ENCODE results near the gene ADAMTS16.

The ADAMTS16 gene

DNA sequence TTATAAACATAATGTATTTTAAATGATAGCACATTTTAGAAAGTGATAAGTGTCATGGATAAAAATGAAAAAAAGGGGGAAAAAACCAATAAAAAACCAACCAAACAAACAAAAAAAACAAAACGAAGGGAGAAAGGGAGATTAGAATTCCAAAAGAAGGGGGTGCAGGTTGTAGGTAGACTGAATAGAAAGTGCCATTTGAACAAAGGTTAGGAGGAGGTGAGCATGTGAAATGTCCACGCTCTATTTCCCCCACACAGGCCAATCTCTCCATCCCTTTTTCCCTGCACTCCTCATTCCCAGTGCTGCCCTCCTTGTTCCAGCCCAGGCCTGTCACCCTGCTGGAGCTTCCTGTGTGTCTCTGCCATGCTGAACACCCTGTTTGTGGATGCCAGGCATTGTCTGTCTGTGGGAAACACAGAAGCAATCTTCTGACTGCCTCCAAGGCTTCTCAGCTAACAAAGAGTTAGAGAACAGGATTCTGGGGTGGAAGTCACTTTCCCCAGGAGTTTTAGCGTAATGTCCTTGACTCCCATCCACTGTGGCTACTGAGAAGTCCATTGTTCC, 138.8 kb downstream of the ADAMTS16 start:
- DNase-seq (ENCODE audit: low read depth in 2 of 2) = no peak

DNA sequence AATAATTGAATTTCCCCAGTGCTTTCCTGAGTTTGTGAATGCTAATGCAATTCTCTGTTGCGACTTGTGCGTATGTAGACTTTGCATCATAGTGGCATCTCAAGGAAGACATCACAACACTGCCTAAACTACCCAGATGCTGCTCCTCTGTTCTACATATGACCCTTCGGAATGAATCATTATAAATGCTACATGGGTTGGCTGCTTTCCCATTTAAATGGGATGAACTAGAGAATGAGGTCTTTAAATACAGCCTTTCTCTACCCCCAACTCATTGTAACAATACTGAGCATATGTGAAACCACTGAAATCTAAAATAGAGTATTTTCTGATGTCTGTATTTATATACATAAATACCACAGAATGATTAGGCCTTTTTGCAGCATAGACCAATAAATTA, 145.8 kb downstream of the ADAMTS16 start:
- DNase-seq (ENCODE audit: low read depth in 2 of 2) = no peak

DNA sequence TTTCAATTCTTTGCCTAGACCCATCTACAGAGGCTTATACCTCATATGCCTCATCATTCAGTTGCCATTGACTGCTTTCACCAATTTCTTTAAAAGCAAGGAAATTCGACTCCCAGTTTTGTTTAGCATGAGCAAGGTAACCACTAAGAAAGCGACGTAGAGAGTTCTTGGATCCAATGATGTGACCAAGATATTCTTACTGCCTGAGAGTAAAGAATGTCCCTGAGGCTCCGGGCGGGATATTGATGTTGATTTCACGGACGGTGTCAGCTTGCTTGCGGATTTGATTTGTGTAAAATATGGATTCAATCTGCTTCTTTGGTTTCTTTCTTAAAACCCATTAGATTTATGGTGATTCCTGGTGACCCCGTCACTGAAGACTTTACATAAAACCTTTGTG, 147.3 kb downstream of the ADAMTS16 start:
- DNase-seq (ENCODE audit: low read depth in 2 of 2) = no peak

DNA sequence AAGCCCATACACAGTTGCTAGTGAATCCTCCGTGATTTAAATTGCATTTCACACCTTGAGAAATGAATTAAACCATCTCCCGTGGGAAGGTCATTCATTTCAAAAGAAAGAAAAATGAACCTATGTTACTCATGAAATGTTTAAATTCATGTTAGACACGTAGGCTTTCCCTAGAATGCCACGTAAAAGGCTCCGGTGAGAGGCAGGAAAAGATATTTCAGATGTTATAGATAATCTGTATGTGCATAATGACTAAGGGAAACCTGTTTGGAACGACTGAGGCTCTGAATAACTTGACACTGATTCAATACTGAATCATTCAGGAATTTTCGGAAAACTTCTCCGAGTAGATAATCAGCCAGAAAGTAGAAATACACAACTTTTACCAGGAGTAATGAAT, 148.1 kb downstream of the ADAMTS16 start:
- DNase-seq (ENCODE audit: low read depth in 2 of 2) = peak in 1 of 2 experiments; percentile 21

DNA sequence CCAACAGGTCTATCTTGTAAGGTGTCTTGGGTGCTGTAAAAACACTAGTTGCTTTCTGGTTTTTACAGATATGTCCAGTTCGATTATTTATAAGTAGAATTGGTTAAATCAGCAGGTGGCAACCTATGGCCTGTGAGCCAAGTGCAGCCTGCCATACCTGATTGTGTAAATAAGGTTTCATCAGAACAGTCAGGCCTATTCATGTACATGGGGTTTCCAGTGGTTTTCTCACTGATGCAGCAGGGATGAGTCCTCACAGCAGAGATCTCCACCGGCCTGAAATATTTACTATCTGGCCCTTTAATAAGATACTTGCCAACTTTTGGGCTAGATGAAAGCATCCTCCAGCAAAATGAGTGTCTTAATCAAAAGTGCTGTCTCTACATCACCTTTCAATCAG, 149.4 kb downstream of the ADAMTS16 start:
- no peak for DNase-seq (ENCODE audit: low read depth in 2 of 2)

DNA sequence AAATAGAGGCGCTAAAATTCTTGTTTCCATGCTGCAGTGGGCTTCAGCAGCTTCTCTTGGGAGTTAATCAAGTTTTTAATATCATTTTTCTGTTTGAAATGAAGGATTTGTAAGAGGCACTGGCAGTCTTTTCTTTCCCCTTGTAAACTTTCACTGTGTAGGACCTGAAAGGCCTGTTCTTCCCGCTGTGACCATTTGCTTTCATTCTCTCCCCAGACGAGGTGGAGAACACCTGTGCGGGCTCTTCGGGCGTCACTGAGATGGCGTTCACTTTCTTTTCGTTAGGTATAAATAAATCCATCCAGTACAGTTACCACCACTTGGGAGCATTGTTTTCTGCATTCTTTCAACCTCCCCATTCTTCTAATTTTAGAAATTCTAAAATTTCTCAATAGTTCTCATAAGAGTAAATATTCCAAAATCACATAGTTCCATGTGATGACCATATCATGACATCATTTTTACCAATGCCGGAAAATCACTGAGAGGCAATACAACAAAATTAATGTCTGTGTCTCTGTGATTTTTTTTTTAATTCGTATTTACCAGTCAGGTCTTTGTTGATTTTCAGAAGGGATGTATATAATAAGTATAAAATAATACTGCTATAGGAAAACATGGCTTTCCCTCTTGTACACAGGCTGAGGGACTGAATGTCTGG, 150.7 kb downstream of the ADAMTS16 start:
- no peak for DNase-seq (ENCODE audit: low read depth in 2 of 2)

DNA sequence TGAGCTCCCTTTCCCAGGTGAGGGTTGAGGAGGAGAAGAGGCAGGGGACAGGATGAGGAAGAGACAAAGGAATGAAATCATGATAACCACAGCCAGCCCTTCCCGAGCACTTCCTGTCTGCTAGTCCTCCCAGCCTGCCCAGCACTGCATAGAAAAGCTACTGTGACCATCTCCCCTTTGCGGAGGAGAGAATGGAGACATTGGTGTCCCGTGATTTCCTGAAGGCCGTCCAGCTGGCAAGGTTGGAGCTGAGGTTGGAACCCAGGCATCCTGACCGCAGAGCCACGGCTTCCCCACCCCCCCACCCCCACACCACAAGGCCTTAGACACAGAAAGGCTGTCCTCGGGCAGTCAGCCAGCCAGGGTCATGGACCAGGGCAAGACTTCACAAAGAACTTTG, 151.2 kb downstream of the ADAMTS16 start:
- no peak for DNase-seq (ENCODE audit: low read depth in 2 of 2)

DNA sequence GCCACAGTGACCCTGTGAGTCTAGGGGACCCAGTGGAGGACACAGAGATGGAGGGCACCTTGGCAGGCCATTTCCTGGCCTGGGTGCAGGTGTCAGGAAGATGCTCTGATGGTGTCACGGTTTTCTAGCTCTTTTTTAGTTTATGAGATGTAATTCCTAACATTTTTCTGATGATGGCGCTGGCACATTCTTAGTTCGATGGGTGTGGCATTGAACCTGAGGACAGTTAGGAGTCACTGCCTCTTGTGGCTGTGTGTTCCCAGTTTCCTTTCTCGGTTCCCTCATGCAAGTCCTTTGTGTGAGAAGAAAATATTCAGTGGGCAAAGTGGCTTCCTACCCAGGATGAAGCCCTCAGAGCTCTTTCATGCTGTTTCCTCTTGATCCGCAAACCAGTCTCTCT, 152.9 kb downstream of the ADAMTS16 start:
- no peak for DNase-seq (ENCODE audit: low read depth in 2 of 2)

DNA sequence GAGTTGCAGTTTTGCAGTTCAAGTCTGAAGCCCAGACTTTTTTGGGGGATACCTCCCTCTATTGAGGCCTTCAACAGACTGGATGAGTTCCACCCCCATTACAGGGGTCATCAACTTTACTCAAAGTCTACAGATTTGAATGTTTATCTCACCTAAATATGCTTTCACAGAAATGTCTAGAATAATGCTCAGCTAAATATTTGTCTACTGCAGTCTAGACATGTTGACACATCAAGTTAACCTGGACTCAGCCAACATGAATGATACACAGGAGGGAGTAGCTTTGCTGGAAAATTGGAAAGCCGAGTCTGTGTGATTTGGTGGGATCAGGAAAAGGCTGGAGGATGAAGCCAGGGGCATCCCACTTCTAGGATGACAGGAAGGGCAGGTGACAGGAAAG, 154.3 kb downstream of the ADAMTS16 start:
- DNase-seq (ENCODE audit: low read depth in 2 of 2) = no peak

DNA sequence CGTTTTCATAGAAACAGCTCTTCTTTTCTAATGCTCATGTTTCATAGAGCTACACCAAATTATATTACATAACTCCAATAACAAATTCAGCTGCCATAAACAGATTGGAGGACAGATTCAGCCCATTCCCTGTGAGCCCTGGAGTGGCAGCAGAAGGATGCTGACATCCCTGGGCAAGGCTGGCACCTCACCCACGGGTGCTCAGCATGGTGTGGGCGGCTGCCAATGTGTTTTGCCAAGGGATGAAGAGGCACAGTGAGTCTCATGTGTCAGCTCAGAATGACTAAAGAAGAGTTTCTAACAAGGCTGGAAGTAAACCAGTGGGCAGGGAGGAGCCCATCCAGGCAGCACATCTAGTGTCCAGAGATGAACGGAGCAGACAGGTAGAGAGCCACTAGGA, 155.2 kb downstream of the ADAMTS16 start:
- DNase-seq (ENCODE audit: low read depth in 2 of 2) = no peak

DNA sequence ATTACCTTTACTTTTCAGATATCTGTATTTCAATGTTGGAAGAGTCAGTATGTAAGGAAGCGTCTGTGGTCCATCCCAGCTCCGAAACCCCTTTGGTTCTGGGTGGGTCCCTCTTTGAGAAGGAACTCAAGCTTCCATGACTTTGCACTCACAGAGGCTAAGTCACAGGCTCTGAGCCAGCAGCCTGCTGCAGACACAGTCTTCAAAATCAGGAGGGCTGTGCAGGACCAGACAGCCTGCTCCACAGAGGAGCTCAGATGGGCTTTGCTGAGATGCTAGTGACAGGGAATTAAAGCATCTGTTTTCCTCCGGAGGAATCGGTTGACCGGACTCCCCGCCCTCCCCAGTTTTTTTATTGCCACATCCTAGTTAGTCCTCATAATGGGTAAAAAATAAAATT, 155.9 kb downstream of the ADAMTS16 start:
- DNase-seq (ENCODE audit: low read depth in 2 of 2) = no peak

DNA sequence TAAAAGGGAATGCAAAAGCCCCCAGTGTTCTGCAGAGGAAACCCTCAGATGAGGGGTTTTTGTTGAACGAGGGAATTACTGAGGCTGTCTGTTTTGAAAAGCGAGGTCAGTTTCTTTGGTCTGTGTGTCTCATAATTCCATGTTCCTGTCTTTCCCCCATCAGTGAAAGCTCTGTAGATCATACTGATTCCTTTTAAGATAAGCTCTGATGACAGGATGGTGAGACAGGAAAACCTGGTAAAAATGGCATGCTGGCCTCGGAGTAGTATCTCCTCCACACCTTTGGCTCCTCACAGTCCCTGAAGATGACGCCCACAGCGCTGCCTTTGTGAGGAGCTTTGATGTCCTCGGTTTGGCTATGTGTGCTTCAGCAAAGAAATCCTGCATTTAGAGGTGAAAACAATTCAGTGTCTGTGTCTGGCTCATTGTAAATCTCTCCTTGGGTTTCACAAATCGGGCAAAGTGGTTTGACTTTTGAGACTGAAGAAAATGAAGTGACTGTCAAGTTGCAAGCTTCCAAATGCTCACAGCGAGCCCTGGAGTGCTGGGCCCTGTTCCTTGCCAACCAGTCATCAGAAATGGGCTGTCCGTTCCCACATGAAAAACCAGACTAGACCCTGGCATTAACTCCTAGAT, 157.4 kb downstream of the ADAMTS16 start:
- no peak for DNase-seq (ENCODE audit: low read depth in 2 of 2)

DNA sequence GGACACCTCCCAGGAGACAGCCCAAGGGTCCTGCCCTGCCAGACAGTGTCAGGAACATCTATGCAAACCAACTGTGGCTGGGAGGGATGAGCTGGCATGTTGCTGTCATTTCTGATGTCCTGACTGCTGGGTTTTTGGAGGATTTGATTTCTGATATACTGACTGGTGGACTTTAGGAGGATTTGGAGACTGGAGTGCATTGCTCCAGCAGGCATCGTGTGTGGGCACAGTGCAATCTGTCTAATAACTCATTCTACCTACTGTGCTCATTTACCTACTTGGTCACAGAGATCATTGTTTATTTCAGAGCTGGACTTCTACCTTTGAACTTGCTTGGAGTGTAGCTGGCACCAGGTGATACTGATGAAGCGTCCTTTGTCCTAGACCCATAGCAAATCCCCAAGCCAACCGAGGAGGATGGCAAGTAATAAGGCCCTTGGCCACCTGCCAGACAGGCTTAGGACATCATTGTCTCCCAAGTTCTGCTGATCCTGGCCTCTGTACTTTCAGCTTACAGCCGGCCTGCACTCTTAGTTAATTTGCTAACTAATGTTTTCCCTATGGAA, 158.0 kb downstream of the ADAMTS16 start:
- DNase-seq (ENCODE audit: low read depth in 2 of 2) = no peak

DNA sequence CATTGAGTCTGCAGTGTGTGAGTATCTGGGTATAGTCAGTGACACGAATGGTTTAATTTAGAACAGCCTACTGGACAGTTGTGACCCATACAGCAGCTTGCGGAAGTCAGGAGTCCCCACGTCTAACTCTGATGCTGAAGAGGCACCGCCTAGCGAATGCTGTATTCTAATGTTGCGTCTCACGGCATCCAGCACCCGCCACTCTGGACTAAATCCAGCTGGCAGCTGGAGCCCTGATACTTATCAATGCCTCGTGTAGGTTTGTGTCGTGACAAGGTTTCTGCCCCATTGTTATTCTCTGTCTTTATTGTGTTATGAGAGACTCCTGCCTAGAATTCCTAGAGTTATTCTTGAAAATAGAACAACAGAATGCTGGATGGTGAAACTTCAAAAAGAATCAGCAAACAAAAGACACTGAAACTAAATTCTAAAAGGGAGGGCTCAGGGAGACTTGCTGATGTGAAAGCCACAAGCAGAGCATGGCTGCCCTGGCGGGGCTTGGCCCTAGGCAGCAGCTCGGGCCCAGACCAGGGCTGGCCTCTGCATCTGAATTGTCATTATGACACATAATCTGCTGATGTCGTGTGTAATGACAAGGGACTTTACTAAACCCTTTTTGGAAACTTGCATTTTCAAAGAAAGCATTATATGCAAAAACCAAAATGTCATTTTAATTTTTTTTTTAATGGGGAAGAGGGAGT, 158.9 kb downstream of the ADAMTS16 start:
- DNase-seq (ENCODE audit: low read depth in 2 of 2) = no peak

DNA sequence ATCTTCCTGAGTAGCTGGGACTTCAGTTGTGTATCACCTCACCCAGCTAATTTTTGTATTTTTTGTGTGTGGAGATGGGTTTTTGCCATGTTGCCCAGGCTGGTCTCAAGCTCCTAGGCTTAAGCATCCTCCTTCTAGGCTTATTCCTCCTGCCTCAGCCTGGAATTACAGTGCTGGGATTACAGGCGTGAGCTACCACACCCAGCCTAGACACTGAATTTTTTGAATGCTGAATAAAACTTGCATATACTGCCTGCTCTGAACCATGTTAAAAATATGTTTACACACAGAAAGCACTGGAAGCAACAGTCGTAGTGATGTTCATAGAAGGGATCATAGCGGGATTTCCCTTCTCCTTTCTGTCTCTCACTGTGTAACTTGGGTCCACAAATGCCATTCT, 161.0 kb downstream of the ADAMTS16 start:
- DNase-seq (ENCODE audit: low read depth in 2 of 2) = no peak

DNA sequence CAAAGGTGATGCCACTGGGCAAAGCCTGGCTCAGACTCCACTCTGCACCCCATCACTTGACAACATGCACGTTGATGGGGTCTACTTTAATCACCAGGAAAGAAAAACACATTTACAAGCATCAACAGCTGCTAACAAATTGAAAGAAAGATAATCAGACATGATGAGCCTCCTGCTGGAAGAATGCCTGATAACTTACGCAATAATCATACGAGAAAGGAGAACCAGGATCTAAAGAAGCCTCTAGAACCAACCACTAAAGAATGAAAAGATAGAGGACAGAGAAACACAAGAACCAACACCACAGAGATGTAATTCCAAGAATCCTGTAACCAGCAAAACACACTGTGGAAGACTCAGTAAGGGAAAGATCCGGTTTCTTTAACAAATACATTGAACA, 162.1 kb downstream of the ADAMTS16 start:
- DNase-seq (ENCODE audit: low read depth in 2 of 2) = no peak

DNA sequence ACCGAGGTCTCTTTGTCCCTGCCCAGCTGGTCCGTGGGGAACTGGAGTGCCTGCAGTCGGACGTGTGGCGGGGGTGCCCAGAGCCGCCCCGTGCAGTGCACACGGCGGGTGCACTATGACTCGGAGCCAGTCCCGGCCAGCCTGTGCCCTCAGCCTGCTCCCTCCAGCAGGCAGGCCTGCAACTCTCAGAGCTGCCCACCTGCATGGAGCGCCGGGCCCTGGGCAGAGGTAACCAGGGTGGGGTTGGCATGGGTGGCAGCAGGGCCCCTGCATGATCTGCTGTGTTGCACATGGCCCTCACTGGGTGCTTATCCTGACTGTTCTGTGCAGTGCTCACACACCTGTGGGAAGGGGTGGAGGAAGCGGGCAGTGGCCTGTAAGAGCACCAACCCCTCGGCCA, 163.1 kb downstream of the ADAMTS16 start:
- DNase-seq (ENCODE audit: low read depth in 2 of 2) = no peak

DNA sequence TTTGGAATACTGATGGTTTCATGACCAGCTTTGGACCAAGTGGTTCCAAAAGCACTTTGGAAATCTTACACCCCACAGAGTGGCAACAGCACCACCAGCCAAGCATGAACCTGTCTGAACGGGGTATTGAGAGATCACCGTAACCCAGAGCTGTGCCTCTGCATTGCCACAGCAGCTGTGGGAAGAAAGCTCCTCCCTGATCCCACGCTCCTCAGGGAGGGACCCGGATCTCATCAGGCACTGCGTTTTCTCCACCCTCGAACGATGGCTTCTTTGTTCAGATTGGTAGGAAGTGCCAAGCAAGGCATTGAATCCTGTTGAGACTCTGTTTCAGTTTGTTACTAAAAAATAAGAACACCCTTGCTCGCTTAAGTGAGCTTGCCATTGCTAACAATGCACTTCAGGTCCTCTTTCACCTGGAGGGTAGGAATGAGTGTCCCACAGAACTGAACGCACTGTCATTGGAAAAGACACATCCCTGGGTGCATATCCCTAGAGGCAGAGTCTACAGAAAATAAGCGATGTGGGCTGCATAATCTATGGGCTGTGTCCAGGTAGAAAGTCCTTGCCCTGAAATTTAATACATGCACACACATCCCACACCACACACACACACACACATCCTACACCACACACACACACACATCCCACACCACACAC, 164.4 kb downstream of the ADAMTS16 start:
- DNase-seq (ENCODE audit: low read depth in 2 of 2) = no peak

DNA sequence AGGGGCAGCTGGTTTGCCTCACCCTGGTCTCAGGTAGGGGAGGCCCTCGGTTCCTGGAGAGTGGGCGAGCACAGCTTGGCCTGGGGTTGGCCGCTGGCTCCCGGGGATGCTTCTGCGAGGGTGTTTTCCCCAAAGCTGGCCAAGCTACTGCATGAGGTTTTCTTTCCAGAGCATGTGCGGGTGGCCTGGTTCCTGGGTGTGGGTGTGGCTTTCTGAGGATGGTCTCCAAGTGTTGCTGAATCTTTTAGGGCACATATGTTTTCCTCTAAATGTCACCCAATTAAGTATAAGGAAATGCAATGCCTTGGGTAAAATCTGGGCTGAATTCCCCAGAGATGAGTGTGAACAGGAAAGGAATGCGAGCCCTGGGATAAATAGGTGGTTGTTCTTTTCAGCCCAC, 166.6 kb downstream of the ADAMTS16 start:
- DNase-seq (ENCODE audit: low read depth in 2 of 2) = peak; percentile 74 to 75

DNA sequence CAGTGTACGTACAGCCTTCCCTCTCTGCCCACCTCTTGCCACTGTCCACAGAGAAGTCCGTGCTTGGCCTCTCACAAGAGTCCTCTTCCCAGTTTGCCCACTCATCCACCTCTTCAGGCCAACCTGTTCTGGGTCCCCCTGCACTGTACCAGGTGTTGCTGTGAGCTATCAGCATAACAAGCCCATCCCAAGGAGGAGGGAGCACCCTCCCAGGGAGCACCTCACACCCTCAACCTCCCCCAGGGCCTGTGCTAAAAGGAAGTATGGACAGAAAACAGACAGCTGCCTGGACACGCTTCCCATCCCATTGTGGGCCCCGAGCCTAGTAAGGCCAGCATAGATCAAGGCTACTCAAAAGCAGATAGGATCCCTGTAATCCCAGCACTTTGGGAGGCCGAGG, 168.2 kb downstream of the ADAMTS16 start:
- no peak for DNase-seq (ENCODE audit: low read depth in 2 of 2)

DNA sequence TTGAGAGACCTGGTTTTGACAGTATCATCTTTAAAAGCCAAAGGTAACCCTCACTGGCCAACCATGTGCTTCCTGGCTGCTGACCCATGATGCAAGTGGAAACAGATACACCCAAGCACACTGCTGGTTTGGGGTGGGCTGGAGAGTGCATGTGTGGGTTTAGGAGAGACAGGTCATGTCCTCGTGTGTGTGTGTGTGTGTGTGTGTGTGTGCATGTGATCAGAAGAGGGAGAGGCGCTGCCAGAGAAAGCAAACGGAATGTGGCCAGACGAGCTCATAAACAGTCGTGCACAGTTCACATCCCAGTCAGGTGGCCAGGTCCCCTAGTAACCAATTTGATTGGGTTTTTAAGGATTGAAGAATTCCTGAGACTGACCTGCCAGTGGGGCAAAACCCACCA, 169.5 kb downstream of the ADAMTS16 start:
- no peak for DNase-seq (ENCODE audit: low read depth in 2 of 2)

DNA sequence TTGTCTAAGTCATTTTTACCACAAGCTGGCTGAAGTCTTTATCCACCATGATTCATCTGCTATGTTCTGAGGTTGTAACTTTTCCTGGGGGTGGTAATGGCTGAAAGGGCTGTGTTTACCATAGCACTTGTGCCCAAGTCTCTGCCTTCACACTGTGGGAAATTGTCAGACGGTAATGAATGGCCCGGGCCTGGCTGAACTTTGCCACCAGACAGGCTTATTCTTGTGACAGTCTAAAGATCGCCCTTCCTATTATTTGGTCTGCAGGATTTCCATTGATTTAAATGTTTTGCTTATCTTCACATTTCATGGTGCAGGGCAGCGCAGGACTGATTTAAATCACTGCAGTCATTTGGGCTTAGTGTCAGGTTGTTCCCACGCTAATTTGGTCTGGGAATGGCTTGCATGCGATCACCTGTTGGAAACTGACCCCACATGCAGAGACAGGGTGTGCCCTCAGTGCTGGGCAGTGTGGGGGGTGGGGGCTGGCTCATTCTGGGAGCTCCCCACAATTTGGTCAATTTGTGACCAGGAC, 173.0 kb downstream of the ADAMTS16 start:
- DNase-seq (ENCODE audit: low read depth in 2 of 2) = no peak
